Measurements from ENCODE around the gene VPS9D1.
A peak's percentile ranks its signal among the peaks of the same experiment; 100 is the strongest.

The VPS9D1 gene

GRCh38 chr16:89720813-89721545, at the start of gene VPS9D1, which contains the start of gene ZNF276:
Gene VPS9D1 (minus strand): TSS chr16:89720898. CDS start chr16:89720861, 37 bp downstream.
Gene ZNF276 (plus strand): TSS chr16:89721537. CDS start chr16:89721641, 104 bp downstream.
- DNase-seq, result peak; percentile 90

GRCh38 chr16:89770367-89770766, 49.7 kb upstream of the VPS9D1 start:
- no peak for DNase-seq

GRCh38 chr16:89765292-89765830, 44.7 kb upstream of the VPS9D1 start:
- DNase-seq, result no peak

GRCh38 chr16:89764711-89765201, 44.1 kb upstream of the VPS9D1 start:
- peak; percentile 95 for DNase-seq

GRCh38 chr16:89761304-89761922, 40.7 kb upstream of the VPS9D1 start:
- peak; percentile 45 for DNase-seq

- peak; percentile 19 for DNase-seq
These were observed 39.1 kb upstream of the VPS9D1 start for GRCh38 chr16:89759746-89760340.

- DNase-seq, result peak; percentile 79
These were observed 28.9 kb upstream of the VPS9D1 start for GRCh38 chr16:89749637-89750036.

GRCh38 chr16:89748921-89749320, 28.2 kb upstream of the VPS9D1 start:
- DNase-seq, result peak; percentile 24

GRCh38 chr16:89748076-89748475, 27.4 kb upstream of the VPS9D1 start:
- no peak for DNase-seq

GRCh38 chr16:89746043-89746442, 25.3 kb upstream of the VPS9D1 start:
- no peak for DNase-seq

- no peak for DNase-seq
These were observed 24.1 kb upstream of the VPS9D1 start for GRCh38 chr16:89744813-89745212.

- no peak for DNase-seq
These were observed 22.2 kb upstream of the VPS9D1 start for GRCh38 chr16:89742948-89743347.

GRCh38 chr16:89741342-89742014, 20.8 kb upstream of the VPS9D1 start:
- no peak for DNase-seq

GRCh38 chr16:89739383-89739782, 18.7 kb upstream of the VPS9D1 start:
- no peak for DNase-seq

GRCh38 chr16:89738538-89739317, 18.0 kb upstream of the VPS9D1 start:
- no peak for DNase-seq

GRCh38 chr16:89738072-89738377, 17.3 kb upstream of the VPS9D1 start:
- no peak for DNase-seq

GRCh38 chr16:89737341-89738071, 16.8 kb upstream of the VPS9D1 start:
- no peak for DNase-seq

- no peak for DNase-seq
These were observed 15.9 kb upstream of the VPS9D1 start for GRCh38 chr16:89736554-89736953.

GRCh38 chr16:89733792-89734191, 13.1 kb upstream of the VPS9D1 start:
- no peak for DNase-seq

- DNase-seq, result no peak
These were observed 12.6 kb upstream of the VPS9D1 start for GRCh38 chr16:89733322-89733721.

GRCh38 chr16:89732918-89733242, 12.2 kb upstream of the VPS9D1 start:
- DNase-seq, result no peak

Measured in suppressor macrophage treated with lipopolysaccharide for 4 hours (primary cell).